Measurements from ENCODE around the gene GNMT.

DNA sequence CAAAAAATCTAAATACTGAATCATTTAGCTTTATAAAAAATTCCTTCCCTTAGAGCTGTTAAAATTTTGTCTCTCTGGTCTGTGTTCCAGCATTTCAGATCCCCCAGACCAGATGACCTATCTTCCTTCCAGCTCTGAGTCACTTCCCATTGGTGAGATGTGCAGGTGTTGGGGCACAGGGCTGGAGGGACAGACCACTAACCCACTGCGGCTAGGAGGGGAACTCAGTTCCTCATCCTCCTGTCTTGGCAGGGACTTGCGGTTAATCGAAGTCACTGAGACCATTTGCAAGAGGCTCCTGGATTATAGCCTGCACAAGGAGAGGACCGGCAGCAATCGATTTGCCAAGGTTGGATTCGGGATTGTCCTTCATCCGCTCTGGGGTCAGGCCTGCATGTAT, 25.2 kb upstream of the GNMT start:
- TF ChIP-seq, protein P1, sequence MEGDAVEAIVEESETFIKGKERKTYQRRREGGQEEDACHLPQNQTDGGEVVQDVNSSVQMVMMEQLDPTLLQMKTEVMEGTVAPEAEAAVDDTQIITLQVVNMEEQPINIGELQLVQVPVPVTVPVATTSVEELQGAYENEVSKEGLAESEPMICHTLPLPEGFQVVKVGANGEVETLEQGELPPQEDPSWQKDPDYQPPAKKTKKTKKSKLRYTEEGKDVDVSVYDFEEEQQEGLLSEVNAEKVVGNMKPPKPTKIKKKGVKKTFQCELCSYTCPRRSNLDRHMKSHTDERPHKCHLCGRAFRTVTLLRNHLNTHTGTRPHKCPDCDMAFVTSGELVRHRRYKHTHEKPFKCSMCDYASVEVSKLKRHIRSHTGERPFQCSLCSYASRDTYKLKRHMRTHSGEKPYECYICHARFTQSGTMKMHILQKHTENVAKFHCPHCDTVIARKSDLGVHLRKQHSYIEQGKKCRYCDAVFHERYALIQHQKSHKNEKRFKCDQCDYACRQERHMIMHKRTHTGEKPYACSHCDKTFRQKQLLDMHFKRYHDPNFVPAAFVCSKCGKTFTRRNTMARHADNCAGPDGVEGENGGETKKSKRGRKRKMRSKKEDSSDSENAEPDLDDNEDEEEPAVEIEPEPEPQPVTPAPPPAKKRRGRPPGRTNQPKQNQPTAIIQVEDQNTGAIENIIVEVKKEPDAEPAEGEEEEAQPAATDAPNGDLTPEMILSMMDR (IDR thresholded peaks at IDR 0.05) = no peak
- TF ChIP-seq POLR2A (IDR thresholded peaks at IDR 0.05) (no peak), EP300 (IDR thresholded peaks at IDR 0.05) (no peak)

Measured in suprapubic skin (tissue), 3 donors.